Astrocyte (in vitro differentiated cells and primary cell): Measurements from ENCODE around the gene ZNF525. TPM values are rescaled to one million over a fixed set of nuclear protein-coding genes. Genes with fewer than 3 reads are reported as not detected.

Experiments used
- DNase-seq: peaks from one replicate; pipeline ENCODE4 v3.0.0-alpha.2; 2010; ENCODE audit warnings: low read depth
- FAIRE-seq: peaks from 2 replicates; lab custom pipeline; 2011; peaks lifted over from hg19 to GRCh38; lab: Jason Lieb, UNC
- H2AFZ ChIP-seq: 2 replicates; pipeline ENCODE4 v1.6.0; 2012; ENCODE audit warnings: low read depth, low read length, inconsistent platforms
- H3K27ac ChIP-seq: 2 replicates; pipeline ENCODE4 v1.5.1; 2011; ENCODE audit warnings: low read depth, low read length, inconsistent platforms
- H3K27me3 ChIP-seq: 2 replicates; pipeline ENCODE4 v1.6.0; 2011; ENCODE audit warnings: low read length, inconsistent platforms; ENCODE audit not compliant: insufficient read depth
- H3K36me3 ChIP-seq: 2 replicates; pipeline ENCODE4 v1.5.1; 2011; ENCODE audit warnings: low read length, inconsistent platforms; ENCODE audit not compliant: insufficient read depth
- H3K4me1 ChIP-seq: 2 replicates; pipeline ENCODE4 v1.5.1; 2011; ENCODE audit warnings: low read length, inconsistent platforms; ENCODE audit not compliant: insufficient read depth
- H3K4me2 ChIP-seq: 2 replicates; pipeline ENCODE4 v1.6.0; 2012; ENCODE audit warnings: low read length, inconsistent platforms
- H3K4me3 ChIP-seq: 2 replicates; pipeline ENCODE4 v1.5.1; 2011; ENCODE audit warnings: low read depth, mild to moderate bottlenecking, low read length, inconsistent platforms; ENCODE audit not compliant: insufficient read depth
- H3K79me2 ChIP-seq: 2 replicates; pipeline ENCODE4 v1.6.0; 2012; ENCODE audit warnings: mild to moderate bottlenecking, low read length, inconsistent platforms; ENCODE audit not compliant: insufficient read depth
- H3K9ac ChIP-seq: 2 replicates; pipeline ENCODE4 v1.6.0; 2012; ENCODE audit warnings: mild to moderate bottlenecking, low read length, inconsistent platforms
- H3K9me3 ChIP-seq: 2 replicates; pipeline ENCODE4 v1.5.1; 2012; ENCODE audit warnings: low read depth, mild to moderate bottlenecking, low read length, inconsistent platforms; ENCODE audit not compliant: insufficient read depth
- H4K20me1 ChIP-seq: 2 replicates; pipeline ENCODE4 v1.6.0; 2012; ENCODE audit warnings: low read length, inconsistent platforms; ENCODE audit not compliant: insufficient read depth
- H3K27ac Mint-ChIP-seq: one replicate; pipeline ENCODE4 v1.8.0; 2021; ENCODE audit warnings: mild to moderate bottlenecking, mixed read lengths; ENCODE audit not compliant: unreplicated experiment
- H3K27me3 Mint-ChIP-seq: one replicate; pipeline ENCODE4 v1.8.0; 2021; ENCODE audit warnings: low read depth, mixed read lengths; ENCODE audit not compliant: unreplicated experiment
- H3K36me3 Mint-ChIP-seq: one replicate; pipeline ENCODE4 v1.8.0; 2021; ENCODE audit warnings: low read depth, mixed read lengths; ENCODE audit not compliant: unreplicated experiment
- H3K4me1 Mint-ChIP-seq: one replicate; pipeline ENCODE4 v1.8.0; 2021; ENCODE audit warnings: low read depth, mixed read lengths; ENCODE audit not compliant: unreplicated experiment
- H3K4me3 Mint-ChIP-seq: one replicate; pipeline ENCODE4 v1.8.0; 2021; ENCODE audit warnings: mild to moderate bottlenecking, moderate library complexity, mixed read lengths; ENCODE audit not compliant: unreplicated experiment
- H3K9me3 Mint-ChIP-seq: one replicate; pipeline ENCODE4 v1.8.0; 2021; ENCODE audit warnings: mild to moderate bottlenecking, mixed read lengths; ENCODE audit not compliant: unreplicated experiment
- CTCF ChIP-seq: IDR thresholded peaks from 2 replicates; pipeline ENCODE4 v1.5.1; 2011; ENCODE audit warnings: low read depth, mild to moderate bottlenecking, inconsistent platforms, low read length, moderate library complexity; ENCODE audit not compliant: insufficient read depth
- EZH2 ChIP-seq: IDR thresholded peaks from 2 replicates; pipeline ENCODE4 v1.6.1; 2012; ENCODE audit warnings: mild to moderate bottlenecking, low read length, inconsistent platforms; ENCODE audit not compliant: insufficient read depth
- total RNA-seq: library from RNA; stranded (reverse); gene quantifications from 2 replicates; pipeline ENCODE4 v1.2.1, GENCODE V29; 2021

Gene ZNF525
- total RNA-seq, 1 donor from 2014 or later: 7.1 TPM

GRCh38 chr19:53432088-53432661, 66.7 kb downstream of the ZNF525 start:
- FAIRE-seq: no peak
- Histone ChIP-seq H4K20me1 (no peaks in the 10 kb centered on the region), H3K4me3 (peak overlapping the region; percentile 93), H3K79me2 (peaks cover 12% of the 10 kb centered on the region), H3K4me1 (peaks cover 4% of the 10 kb centered on the region), H3K27me3 (no peaks in the 10 kb centered on the region), H3K36me3 (peaks cover 5% of the 10 kb centered on the region), H3K9me3 (no peaks in the 10 kb centered on the region), H3K4me2 (peak overlapping the region; percentile 97), H2AFZ (peak overlapping the region; percentile 87), H3K27ac (peak overlapping the region; percentile 70), H3K9ac (peak overlapping the region; percentile 92)
- H3K4me1 Mint-ChIP-seq: peaks cover 3% of the 10 kb centered on the region
- no peak for TF ChIP-seq EZH2
- no peak for TF ChIP-seq CTCF
- H3K27ac Mint-ChIP-seq: peak overlapping the region; percentile 92
- H3K4me3 Mint-ChIP-seq: peak overlapping the region; percentile 98
- no peaks in the 10 kb centered on the region for H3K27me3 Mint-ChIP-seq
- H3K9me3 Mint-ChIP-seq: no peaks in the 10 kb centered on the region
- peaks cover 4% of the 10 kb centered on the region for H3K36me3 Mint-ChIP-seq
- DNase-seq: no peak

Other genes starting within 250 kb of the ZNF525 start
- gene ZNF415, start 232.8 kb upstream of the ZNF525 start, total RNA-seq: 8.7 TPM in 2 replicates
- 10.1 and 10.6 TPM in 2 replicates for gene ZNF347, start 206.7 kb upstream of the ZNF525 start, total RNA-seq
- gene ZNF665, start 172.3 kb upstream of the ZNF525 start, total RNA-seq: 3.4 and 4.4 TPM in 2 replicates
- 28.6 and 29.6 TPM in 2 replicates for gene ZNF677, start 110.8 kb upstream of the ZNF525 start, total RNA-seq
- not detected in 2 replicates for gene VN1R2, start 107.4 kb upstream of the ZNF525 start, total RNA-seq
- not detected in 2 replicates for gene VN1R4, start 98.0 kb upstream of the ZNF525 start, total RNA-seq
- 5.3 and 6.3 TPM in 2 replicates for gene ZNF845, start 32.0 kb upstream of the ZNF525 start, total RNA-seq
- gene ZNF765, start 29.4 kb downstream of the ZNF525 start, total RNA-seq: 7.5 and 8.9 TPM in 2 replicates
- gene ZNF761, start 66.3 kb downstream of the ZNF525 start, total RNA-seq: 10.3 and 11.3 TPM in 2 replicates
- gene ZNF813, start 102.0 kb downstream of the ZNF525 start, total RNA-seq: 3.7 and 4.1 TPM in 2 replicates
- 4.8 and 5.1 TPM in 2 replicates for gene ZNF331, start 172.4 kb downstream of the ZNF525 start, total RNA-seq